Keratinocyte (primary cell): ENCODE results near the gene SFXN4. TPM values are rescaled to one million over a fixed set of nuclear protein-coding genes. Genes with fewer than 3 reads are reported as not detected.

Source experiments
- DNase-seq: peaks from one replicate; pipeline ENCODE4 v3.0.0-alpha.2; 2011; ENCODE audit warnings: low read depth, missing footprints, low spot score
- FAIRE-seq: peaks from 2 replicates; lab custom pipeline; 2011; peaks lifted over from hg19 to GRCh38; lab: Jason Lieb, UNC
- H2AFZ ChIP-seq: 2 replicates; pipeline ENCODE4 v1.6.0; 2012; ENCODE audit warnings: low read length, control low read depth, inconsistent platforms; ENCODE audit not compliant: control insufficient read depth
- H3K27ac ChIP-seq: 2 replicates; pipeline ENCODE4 v1.5.1; 2011; ENCODE audit warnings: low read length; ENCODE audit not compliant: control insufficient read depth, insufficient read depth
- H3K27me3 ChIP-seq: 3 replicates; pipeline ENCODE4 v1.6.0; 2011; ENCODE audit warnings: low read length; ENCODE audit not compliant: control insufficient read depth, insufficient read depth; ENCODE audit errors: extremely low read depth
- H3K36me3 ChIP-seq, 2 experiments: 2 replicates in 1 of 2; 3 replicates in 1 of 2; pipeline ENCODE4 v1.5.1; 2011; ENCODE audit warnings: low read length in 2 of 2, mild to moderate bottlenecking in 1 of 2; ENCODE audit not compliant: control insufficient read depth in 2 of 2, insufficient read depth in 2 of 2; ENCODE audit errors: extremely low read depth in 1 of 2
- H3K4me1 ChIP-seq: 3 replicates; pipeline ENCODE4 v1.5.1; 2011; ENCODE audit warnings: low read length; ENCODE audit not compliant: control insufficient read depth, insufficient read depth; ENCODE audit errors: extremely low read depth
- H3K4me2 ChIP-seq: 3 replicates; pipeline ENCODE4 v1.6.0; 2011; ENCODE audit warnings: low read depth, low read length; ENCODE audit not compliant: control insufficient read depth, insufficient read depth; ENCODE audit errors: extremely low read depth
- H3K4me3 ChIP-seq, 3 experiments: fragments of 200-600 bp in 1 of 3; sonication (generic) in 1 of 3; 2 replicates in 2 of 3; 3 replicates in 1 of 3; pipeline ENCODE4 v1.5.1; 2011 to 2016; ENCODE audit warnings: low read length in 3 of 3, mild to moderate bottlenecking in 3 of 3, control low read depth in 2 of 3, inconsistent platforms in 1 of 3, low read depth in 1 of 3, mixed read lengths in 1 of 3, mixed run types in 1 of 3, moderate library complexity in 1 of 3; ENCODE audit not compliant: control insufficient read depth in 2 of 3, insufficient read depth in 2 of 3; ENCODE audit errors: extremely low read depth in 1 of 3
- H3K79me2 ChIP-seq: 2 replicates; pipeline ENCODE4 v1.6.0; 2012; ENCODE audit warnings: low read length; ENCODE audit not compliant: control insufficient read depth, insufficient read depth
- H3K9ac ChIP-seq: 3 replicates; pipeline ENCODE4 v1.6.0; 2011; ENCODE audit warnings: low read length; ENCODE audit not compliant: control insufficient read depth, insufficient read depth; ENCODE audit errors: extremely low read depth
- H3K9me1 ChIP-seq: 3 replicates; pipeline ENCODE4 v1.6.0; 2011; ENCODE audit warnings: low read length; ENCODE audit not compliant: control insufficient read depth, insufficient read depth; ENCODE audit errors: extremely low read depth
- H3K9me3 ChIP-seq: 2 replicates; pipeline ENCODE4 v1.5.1; 2012; ENCODE audit warnings: low read depth, low read length; ENCODE audit not compliant: control insufficient read depth
- H4K20me1 ChIP-seq: 3 replicates; pipeline ENCODE4 v1.6.0; 2011; ENCODE audit warnings: low read length; ENCODE audit not compliant: control insufficient read depth, insufficient read depth; ENCODE audit errors: extremely low read depth
- EZH2 ChIP-seq: IDR thresholded peaks from one replicate; pipeline ENCODE4 v1.6.1; 2012; ENCODE audit warnings: inconsistent platforms, mild to moderate bottlenecking, low read length, moderate library complexity
- dilution Hi-C: fragments of 300-500 bp; cut with MboI; formaldehyde crosslinking; loops from one replicate; pipeline ENCODE4 v1.7.0; 2020; ENCODE audit warnings: low sequenced_read_pairs; ENCODE audit not compliant: extremely low pct_ligation_motif_present
- polyA plus RNA-seq, 5 experiments: library from polyadenylated mRNA; depleted of rRNA in 3 of 5; stranded (reverse) in 3 of 5; stranded (forward) in 1 of 5; unstranded in 1 of 5; fragments of >200 nt; gene quantifications; 1 replicate in 1 of 5; 2 replicates in 3 of 5; 3 replicates in 1 of 5; pipeline versions ENCODE4 v1.2.1 to v1.2.3, GENCODE V29; 2011 to 2012; ENCODE audit warnings: missing spikeins in 2 of 5, low read depth in 1 of 5, low replicate concordance in 1 of 5
- TF ChIP-seq, protein P1 (sequence below), 3 experiments: IDR thresholded peaks in 1 of 3; conservative IDR thresholded peaks in 1 of 3; optimal IDR thresholded peaks in 1 of 3; 2 replicates in 2 of 3; 3 replicates in 1 of 3; pipeline versions ENCODE3 to v1.5.1; 2011; ENCODE audit warnings: low read length in 3 of 3, mild to moderate bottlenecking in 3 of 3, moderate library complexity in 2 of 3, control low read depth in 1 of 3, inconsistent platforms in 1 of 3; ENCODE audit not compliant: insufficient read depth in 2 of 3; ENCODE audit errors: extremely low read depth in 1 of 3

The SFXN4 gene
- polyA plus RNA-seq, 1 donor (not counting 4 experiments of a cell fraction or from before 2014, with no cell fraction given), result 27.6 TPM

DNA sequence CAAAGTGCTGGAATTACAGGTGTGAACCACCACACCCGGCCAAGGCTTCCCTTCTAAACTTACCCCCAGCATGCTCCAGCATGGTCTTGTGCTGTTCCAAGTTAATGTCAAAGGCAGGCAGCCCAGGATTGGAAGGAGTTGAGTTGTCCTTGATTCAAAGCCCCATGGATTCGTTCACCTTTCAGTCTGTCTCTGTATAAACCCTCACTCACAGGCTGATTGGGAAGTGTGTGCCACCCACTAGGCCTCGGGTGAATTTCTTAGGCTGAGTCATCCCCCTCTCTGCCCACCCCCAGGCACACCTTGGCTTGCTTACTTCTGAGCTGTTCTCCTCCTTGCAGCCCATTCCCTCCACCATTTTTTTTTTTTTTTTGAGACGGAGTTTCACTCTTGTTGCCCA is 26.4 kb upstream of the SFXN4 start:
- TF ChIP-seq, protein P1, sequence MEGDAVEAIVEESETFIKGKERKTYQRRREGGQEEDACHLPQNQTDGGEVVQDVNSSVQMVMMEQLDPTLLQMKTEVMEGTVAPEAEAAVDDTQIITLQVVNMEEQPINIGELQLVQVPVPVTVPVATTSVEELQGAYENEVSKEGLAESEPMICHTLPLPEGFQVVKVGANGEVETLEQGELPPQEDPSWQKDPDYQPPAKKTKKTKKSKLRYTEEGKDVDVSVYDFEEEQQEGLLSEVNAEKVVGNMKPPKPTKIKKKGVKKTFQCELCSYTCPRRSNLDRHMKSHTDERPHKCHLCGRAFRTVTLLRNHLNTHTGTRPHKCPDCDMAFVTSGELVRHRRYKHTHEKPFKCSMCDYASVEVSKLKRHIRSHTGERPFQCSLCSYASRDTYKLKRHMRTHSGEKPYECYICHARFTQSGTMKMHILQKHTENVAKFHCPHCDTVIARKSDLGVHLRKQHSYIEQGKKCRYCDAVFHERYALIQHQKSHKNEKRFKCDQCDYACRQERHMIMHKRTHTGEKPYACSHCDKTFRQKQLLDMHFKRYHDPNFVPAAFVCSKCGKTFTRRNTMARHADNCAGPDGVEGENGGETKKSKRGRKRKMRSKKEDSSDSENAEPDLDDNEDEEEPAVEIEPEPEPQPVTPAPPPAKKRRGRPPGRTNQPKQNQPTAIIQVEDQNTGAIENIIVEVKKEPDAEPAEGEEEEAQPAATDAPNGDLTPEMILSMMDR (optimal IDR thresholded peaks at IDR 0.05 in 1 of 3, IDR thresholded peaks at IDR 0.05 in 1 of 3, conservative IDR thresholded peaks at IDR 0.05 in 1 of 3; ENCODE audit: extremely low read depth in 1 of 3, insufficient read depth in 2 of 3, low read length in 3 of 3), result no peak
- no peak for TF ChIP-seq EZH2
- no peak overlapping the region for H3K27ac ChIP-seq
- no peaks in the 10 kb centered on the region for H3K79me2 ChIP-seq
- H3K4me3 ChIP-seq, result no peak overlapping the region
- no peaks in the 10 kb centered on the region for H3K9me1 ChIP-seq
- H3K9ac ChIP-seq, result no peak overlapping the region
- H3K4me2 ChIP-seq, result no peak overlapping the region
- H4K20me1 ChIP-seq, result no peaks in the 10 kb centered on the region
- dilution Hi-C loops, result no loop called here
- H3K36me3 ChIP-seq, result no peaks in the 10 kb centered on the region
- no peaks in the 10 kb centered on the region for H3K9me3 ChIP-seq
- peak; percentile 80 for FAIRE-seq
- H2AFZ ChIP-seq, result no peak overlapping the region
- peaks cover 18% of the 10 kb centered on the region for H3K4me1 ChIP-seq
- DNase-seq, result peak; percentile 68
- H3K27me3 ChIP-seq, result no peaks in the 10 kb centered on the region

DNA sequence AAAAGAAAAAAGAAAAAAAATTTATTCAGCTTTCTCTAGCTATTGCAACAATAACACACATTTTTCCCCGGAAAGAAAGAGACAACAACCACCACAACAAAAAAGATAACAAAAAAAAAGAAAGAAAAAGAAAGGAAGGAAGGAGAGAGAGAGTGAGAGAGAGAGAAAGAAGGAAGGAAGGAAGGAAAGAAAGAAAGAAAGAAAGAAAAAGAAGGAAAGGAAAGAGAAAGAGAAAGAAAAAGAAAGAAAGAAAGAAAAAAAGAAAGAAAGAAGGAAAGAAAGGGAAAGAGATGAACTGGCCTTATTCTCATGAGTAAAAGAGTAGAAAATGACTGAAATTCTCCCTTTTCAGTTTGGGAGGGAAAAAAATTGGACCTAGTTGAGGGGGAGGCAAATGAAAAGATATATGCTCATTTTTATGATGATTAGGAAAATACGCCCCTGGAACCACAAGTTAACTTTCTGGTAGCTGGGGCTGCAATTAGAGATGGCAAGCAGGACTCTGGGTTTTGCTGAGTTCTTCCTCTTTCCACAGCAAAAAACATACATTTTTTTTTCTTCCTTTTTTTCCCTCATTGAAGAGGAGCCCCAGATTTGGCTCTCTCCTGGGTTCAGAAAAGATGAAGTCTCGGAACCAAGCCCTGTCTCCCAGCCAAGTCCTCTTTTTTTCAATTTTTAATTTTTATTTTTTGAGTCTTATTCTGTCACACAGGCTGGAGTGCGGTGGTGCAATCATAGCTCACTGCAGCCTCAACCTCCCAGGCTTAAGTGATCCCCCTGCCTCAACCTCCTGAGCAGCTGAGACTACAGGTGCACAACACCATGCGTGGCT is 25.7 kb upstream of the SFXN4 start:
- H3K4me1 ChIP-seq, result peaks cover 17% of the 10 kb centered on the region
- H3K4me2 ChIP-seq, result no peak overlapping the region
- no peak overlapping the region for H3K27ac ChIP-seq
- no peaks in the 10 kb centered on the region for H4K20me1 ChIP-seq
- no peaks in the 10 kb centered on the region for H3K36me3 ChIP-seq
- no peak for FAIRE-seq
- DNase-seq, result no peak
- no peak overlapping the region for H3K9ac ChIP-seq
- no peak overlapping the region for H3K4me3 ChIP-seq
- no peaks in the 10 kb centered on the region for H3K27me3 ChIP-seq
- dilution Hi-C loops, result no loop called here
- no peaks in the 10 kb centered on the region for H3K9me3 ChIP-seq
- no peak overlapping the region for H2AFZ ChIP-seq
- no peaks in the 10 kb centered on the region for H3K79me2 ChIP-seq
- no peak for TF ChIP-seq EZH2
- TF ChIP-seq, protein P1 (optimal IDR thresholded peaks at IDR 0.05 in 1 of 3, IDR thresholded peaks at IDR 0.05 in 1 of 3, conservative IDR thresholded peaks at IDR 0.05 in 1 of 3; ENCODE audit: extremely low read depth in 1 of 3, insufficient read depth in 2 of 3, low read length in 3 of 3), result no peak
- no peaks in the 10 kb centered on the region for H3K9me1 ChIP-seq
